Endothelial cell of umbilical vein (primary cell): Measurements from ENCODE around the gene AHCY. TPM values are rescaled to one million over a fixed set of nuclear protein-coding genes. Genes with fewer than 3 reads are reported as not detected.

Experiments used
- BruUV-seq: library from RNA; stranded (reverse); fragments of 400-500 nt; replicated peaks from 2 replicates; lab custom pipeline; 2021; lab: Mats Ljungman, UMichigan
- CTCF ChIA-PET: fragments of 300-600, 350-600 bp; sonication (Branson Sonifier 250); formaldehyde crosslinking; loops from one replicate; lab custom pipeline; 2021; ENCODE audit warnings: antibody characterized with exemption, inconsistent platforms; lab: Charles Lee
- POLR2A ChIA-PET: fragments of 300-600, 350-600 bp; sonication (Branson Sonifier 250); formaldehyde crosslinking; loops from one replicate; lab custom pipeline; 2021; ENCODE audit warnings: antibody characterized with exemption, inconsistent platforms; lab: Charles Lee
- DNase-seq: peaks from one replicate; pipeline ENCODE4 v3.0.0-alpha.2; 2011; ENCODE audit warnings: low read depth, low spot score
- FAIRE-seq: peaks from 2 replicates; lab custom pipeline; 2011; peaks lifted over from hg19 to GRCh38; lab: Jason Lieb, UNC
- H2AFZ ChIP-seq: 2 replicates; pipeline ENCODE4 v1.6.0; 2012; ENCODE audit warnings: low read depth, low read length, control low read depth, inconsistent platforms
- H3K27ac ChIP-seq: 2 replicates; pipeline ENCODE4 v1.5.1; 2011; ENCODE audit warnings: low read depth, mild to moderate bottlenecking, control low read depth, low read length, moderate library complexity; ENCODE audit not compliant: insufficient read depth
- H3K27me3 ChIP-seq, 2 experiments: 2 replicates each; pipeline versions ENCODE4 v1.6.0 to v1.6.1; 2011; ENCODE audit warnings: low read length in 2 of 2, mixed read lengths in 1 of 2; ENCODE audit not compliant: control insufficient read depth in 2 of 2, insufficient read depth in 2 of 2
- H3K36me3 ChIP-seq, 2 experiments: 2 replicates in 1 of 2; 3 replicates in 1 of 2; pipeline ENCODE4 v1.5.1; 2011; ENCODE audit warnings: low read length in 2 of 2, mild to moderate bottlenecking in 1 of 2, moderate library complexity in 1 of 2; ENCODE audit not compliant: control insufficient read depth in 2 of 2, insufficient read depth in 2 of 2; ENCODE audit errors: extremely low read depth in 1 of 2
- H3K4me1 ChIP-seq: 3 replicates; pipeline ENCODE4 v1.5.1; 2011; ENCODE audit warnings: mild to moderate bottlenecking, low read length; ENCODE audit not compliant: control insufficient read depth, insufficient read depth; ENCODE audit errors: extremely low read depth
- H3K4me2 ChIP-seq: 2 replicates; pipeline ENCODE4 v1.6.1; 2011; ENCODE audit warnings: low read length, control low read depth, mixed read lengths; ENCODE audit not compliant: insufficient read depth
- H3K4me3 ChIP-seq, 3 experiments: fragments of 200-600 bp in 1 of 3; sonication (generic), shearing (Covaris generic) in 1 of 3; replicated peaks in 1 of 3; 2 replicates each; pipeline ENCODE4 v1.5.1; 2011 to 2016; ENCODE audit warnings: control low read depth in 3 of 3, low read length in 3 of 3, mild to moderate bottlenecking in 2 of 3, inconsistent platforms in 1 of 3, low read depth in 1 of 3, moderate library complexity in 1 of 3; ENCODE audit not compliant: insufficient read depth in 1 of 3
- H3K79me2 ChIP-seq: 2 replicates; pipeline ENCODE4 v1.6.0; 2012; ENCODE audit warnings: low read length, inconsistent platforms; ENCODE audit not compliant: control insufficient read depth, insufficient read depth
- H3K9ac ChIP-seq: replicated peaks from 2 replicates; pipeline ENCODE3; 2011; ENCODE audit warnings: low read length, control low read depth; ENCODE audit not compliant: insufficient read depth; ENCODE audit errors: extremely low read depth
- H3K9me1 ChIP-seq: replicated peaks from 3 replicates; pipeline ENCODE4 v1.6.0; 2011; ENCODE audit warnings: mild to moderate bottlenecking, low read length; ENCODE audit not compliant: control insufficient read depth, insufficient read depth; ENCODE audit errors: extremely low read depth
- H3K9me3 ChIP-seq: replicated peaks from 2 replicates; pipeline ENCODE4 v1.5.1; 2012; ENCODE audit warnings: low read length, inconsistent platforms; ENCODE audit not compliant: control insufficient read depth, insufficient read depth
- H4K20me1 ChIP-seq: replicated peaks from 2 replicates; pipeline ENCODE3; 2011; ENCODE audit warnings: mild to moderate bottlenecking, low read length; ENCODE audit not compliant: control insufficient read depth, insufficient read depth; ENCODE audit errors: extremely low read depth
- MYC ChIP-seq: IDR thresholded peaks from one replicate; pipeline ENCODE4 v1.6.1; 2011; ENCODE audit warnings: mild to moderate bottlenecking, low read depth, low read length
- dilution Hi-C: fragments of 300-500 bp; cut with MboI; formaldehyde crosslinking; loops from one replicate; pipeline ENCODE4 v1.15.0; 2019; ENCODE audit warnings: low sequenced_read_pairs; ENCODE audit not compliant: extremely low pct_ligation_motif_present
- intact Hi-C: fragments of 100-400 bp; cut with micrococcal nuclease; formaldehyde crosslinking; loops from one replicate; pipeline ENCODE4 v1.10.0; 2022
- polyA plus RNA-seq, 4 experiments: library from polyadenylated mRNA; depleted of rRNA in 3 of 4; stranded (reverse) in 3 of 4; unstranded in 1 of 4; fragments of >200 nt; gene quantifications; 2 replicates each; pipeline versions ENCODE4 v1.2.1 to v1.2.3, GENCODE V29; 2011 to 2012; ENCODE audit warnings: missing spikeins in 1 of 4
- total RNA-seq: library from RNA; stranded (reverse); gene quantifications from 2 replicates; pipeline ENCODE4 v1.2.3, GENCODE V29; 2021
- TF ChIP-seq, protein P1 (sequence below), 2 donors: IDR thresholded peaks; 1 replicate in 1 of 2; 2 replicates in 1 of 2; pipeline ENCODE4 v1.5.1; 2011; ENCODE audit warnings: low read length in 2 of 2, mild to moderate bottlenecking in 2 of 2, moderate library complexity in 2 of 2, control low read depth in 1 of 2, inconsistent platforms in 1 of 2, low read depth in 1 of 2; ENCODE audit not compliant: insufficient read depth in 1 of 2; ENCODE audit errors: extremely low read depth in 1 of 2

Gene AHCY
- total and polyA plus RNA-seq, 2 donors (not counting 3 experiments of a cell fraction or from before 2014, with no cell fraction given), result 94.7 to 168 TPM

DNA sequence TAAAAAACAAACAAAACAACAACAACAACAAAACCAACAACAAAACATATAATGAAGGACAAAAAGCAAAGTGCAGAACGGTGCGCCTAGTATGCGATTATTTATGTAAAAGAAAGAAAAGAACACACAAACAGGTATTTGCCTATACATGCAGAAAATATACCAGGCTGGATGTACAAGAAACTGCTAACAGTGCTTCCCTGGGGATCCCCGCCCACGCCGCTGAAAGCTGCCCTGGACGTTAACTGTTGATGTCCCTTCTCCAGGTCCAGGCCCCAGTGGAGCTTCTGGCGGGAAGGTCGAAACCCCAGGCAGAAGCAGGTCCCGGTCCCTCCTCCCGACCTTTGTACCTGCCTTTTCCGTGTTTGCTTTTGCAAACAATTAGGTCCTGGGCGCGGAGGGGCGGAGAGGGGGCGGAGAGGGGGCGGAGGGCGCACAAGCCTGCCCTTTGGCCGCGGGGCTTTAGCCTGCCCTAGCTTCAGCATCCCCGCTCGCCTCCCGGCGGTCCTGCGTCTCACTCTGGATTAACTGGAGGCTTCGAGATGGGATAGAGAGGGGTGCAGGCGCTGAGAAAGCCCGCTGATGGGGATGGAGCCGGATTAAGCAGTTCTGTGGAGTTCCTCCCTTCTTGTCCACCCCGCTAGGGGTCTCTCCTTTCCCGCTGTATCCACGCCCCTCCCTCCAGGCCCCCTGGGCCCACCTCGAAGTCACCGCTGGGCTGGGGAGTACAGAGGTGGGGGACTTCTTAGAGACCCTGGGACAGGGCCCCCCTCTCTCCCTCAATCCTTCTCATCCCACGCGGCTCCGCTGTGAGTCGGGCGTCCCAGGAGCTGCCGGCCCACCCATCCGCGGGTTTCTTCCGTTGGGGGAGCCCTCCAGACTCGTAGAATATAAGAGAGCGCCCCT lies 8.2 kb upstream of the AHCY start:
- TF ChIP-seq, protein P1, sequence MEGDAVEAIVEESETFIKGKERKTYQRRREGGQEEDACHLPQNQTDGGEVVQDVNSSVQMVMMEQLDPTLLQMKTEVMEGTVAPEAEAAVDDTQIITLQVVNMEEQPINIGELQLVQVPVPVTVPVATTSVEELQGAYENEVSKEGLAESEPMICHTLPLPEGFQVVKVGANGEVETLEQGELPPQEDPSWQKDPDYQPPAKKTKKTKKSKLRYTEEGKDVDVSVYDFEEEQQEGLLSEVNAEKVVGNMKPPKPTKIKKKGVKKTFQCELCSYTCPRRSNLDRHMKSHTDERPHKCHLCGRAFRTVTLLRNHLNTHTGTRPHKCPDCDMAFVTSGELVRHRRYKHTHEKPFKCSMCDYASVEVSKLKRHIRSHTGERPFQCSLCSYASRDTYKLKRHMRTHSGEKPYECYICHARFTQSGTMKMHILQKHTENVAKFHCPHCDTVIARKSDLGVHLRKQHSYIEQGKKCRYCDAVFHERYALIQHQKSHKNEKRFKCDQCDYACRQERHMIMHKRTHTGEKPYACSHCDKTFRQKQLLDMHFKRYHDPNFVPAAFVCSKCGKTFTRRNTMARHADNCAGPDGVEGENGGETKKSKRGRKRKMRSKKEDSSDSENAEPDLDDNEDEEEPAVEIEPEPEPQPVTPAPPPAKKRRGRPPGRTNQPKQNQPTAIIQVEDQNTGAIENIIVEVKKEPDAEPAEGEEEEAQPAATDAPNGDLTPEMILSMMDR (IDR thresholded peaks at IDR 0.05; ENCODE audit: extremely low read depth in 1 of 2, insufficient read depth in 1 of 2, low read depth in 1 of 2, low read length in 2 of 2), result peak in 1 of 2 donors; percentile 19
- no peak for TF ChIP-seq MYC
- FAIRE-seq (no peak), DNase-seq (no peak)
- H3K27me3 ChIP-seq, result no peaks in the 10 kb centered on the region
- CTCF ChIA-PET, result interaction anchor here (0.7 to 5.6 kb wide), 43 partner anchors 9 to 476 kb away, joined by 3 to 107 read pairs (median 12); partner anchors contain the start of genes AHCY, DYNLRB1, ITCH and MAP1LC3A
- H3K4me3 ChIP-seq, result no peak overlapping the region
- H3K36me3 ChIP-seq, result no peaks in the 10 kb centered on the region
- peak overlapping the region; percentile 22 for H3K4me2 ChIP-seq
- BruUV-seq, result no TSS peak
- no peak overlapping the region for H3K27ac ChIP-seq
- no peaks in the 10 kb centered on the region for H3K9me3 ChIP-seq
- intact Hi-C loops, result loop anchor here (1.0 to 5.0 kb wide), 6 partner anchors 51 to 456 kb away; partner anchors contain the start of genes ITCH and TP53INP2
- H2AFZ ChIP-seq, result peak overlapping the region; percentile 48
- H3K4me1 ChIP-seq, result peaks cover 9% of the 10 kb centered on the region
- no peak overlapping the region for H3K9ac ChIP-seq
- no peaks in the 10 kb centered on the region for H3K9me1 ChIP-seq
- dilution Hi-C loops, result no loop called here
- no peaks in the 10 kb centered on the region for H4K20me1 ChIP-seq
- no peaks in the 10 kb centered on the region for H3K79me2 ChIP-seq
- POLR2A ChIA-PET, result interaction anchor here (2.5 kb wide), 1 partner anchor 52 kb away, joined by 9 read pairs; the partner anchor contains the start of gene ITCH
